AG09319 (cell line): ENCODE measurements around the gene COMP.

Experiments
- DNase-seq: peaks from one replicate; pipeline ENCODE4 v3.0.0-alpha.2; 2010; ENCODE audit warnings: low read depth; ENCODE audit errors: extremely low read depth
- TF ChIP-seq, protein P1 (sequence below): IDR thresholded peaks from 2 replicates; pipeline ENCODE4 v1.5.1; 2011; ENCODE audit warnings: low read depth, mild to moderate bottlenecking, inconsistent platforms, low read length, moderate library complexity

The COMP gene

DNA sequence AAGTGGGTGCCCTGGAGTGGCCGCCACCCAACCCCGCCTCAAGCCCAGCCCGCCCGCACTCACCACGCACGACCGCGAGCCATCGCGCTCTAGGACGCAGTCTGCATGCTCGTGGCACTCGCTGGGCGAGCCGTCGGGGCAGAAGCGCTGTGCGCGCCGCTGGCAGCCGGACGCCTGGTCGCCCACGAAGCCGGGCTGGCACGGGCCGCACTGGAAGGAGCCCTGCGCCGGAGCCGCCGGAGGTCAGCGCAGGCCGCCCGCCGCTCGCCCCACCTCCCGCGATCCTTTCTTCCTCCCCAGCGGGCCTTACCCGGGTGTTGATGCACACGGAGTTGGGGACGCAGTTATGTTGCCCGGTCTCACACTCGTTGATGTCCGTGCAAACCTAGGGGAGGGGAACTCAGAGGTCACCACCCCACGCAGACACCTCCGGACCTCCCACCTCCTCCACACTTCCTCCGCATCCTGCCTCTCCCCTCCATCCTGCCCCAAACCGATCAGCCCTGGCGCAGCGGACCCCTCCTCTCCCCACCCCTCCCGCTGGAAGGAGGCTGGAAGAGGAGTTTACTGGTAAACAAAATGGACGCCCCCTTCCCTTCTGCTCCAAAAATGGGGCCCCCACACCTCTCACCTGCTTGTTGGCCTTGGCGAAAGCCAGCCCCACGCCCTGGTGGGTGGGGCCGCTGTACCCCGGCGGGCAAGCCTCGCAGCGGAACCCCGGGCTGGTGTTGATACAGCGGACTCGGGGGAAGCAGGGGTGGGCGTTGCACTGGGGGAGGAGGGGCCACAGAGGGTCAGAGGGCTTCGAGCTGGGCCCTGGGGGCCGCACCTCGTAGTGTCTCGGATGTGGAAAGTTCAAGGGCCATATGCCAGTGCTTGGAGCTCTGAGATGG, 2.3 kb downstream of the COMP start:
- no peak for DNase-seq
- TF ChIP-seq, protein P1, sequence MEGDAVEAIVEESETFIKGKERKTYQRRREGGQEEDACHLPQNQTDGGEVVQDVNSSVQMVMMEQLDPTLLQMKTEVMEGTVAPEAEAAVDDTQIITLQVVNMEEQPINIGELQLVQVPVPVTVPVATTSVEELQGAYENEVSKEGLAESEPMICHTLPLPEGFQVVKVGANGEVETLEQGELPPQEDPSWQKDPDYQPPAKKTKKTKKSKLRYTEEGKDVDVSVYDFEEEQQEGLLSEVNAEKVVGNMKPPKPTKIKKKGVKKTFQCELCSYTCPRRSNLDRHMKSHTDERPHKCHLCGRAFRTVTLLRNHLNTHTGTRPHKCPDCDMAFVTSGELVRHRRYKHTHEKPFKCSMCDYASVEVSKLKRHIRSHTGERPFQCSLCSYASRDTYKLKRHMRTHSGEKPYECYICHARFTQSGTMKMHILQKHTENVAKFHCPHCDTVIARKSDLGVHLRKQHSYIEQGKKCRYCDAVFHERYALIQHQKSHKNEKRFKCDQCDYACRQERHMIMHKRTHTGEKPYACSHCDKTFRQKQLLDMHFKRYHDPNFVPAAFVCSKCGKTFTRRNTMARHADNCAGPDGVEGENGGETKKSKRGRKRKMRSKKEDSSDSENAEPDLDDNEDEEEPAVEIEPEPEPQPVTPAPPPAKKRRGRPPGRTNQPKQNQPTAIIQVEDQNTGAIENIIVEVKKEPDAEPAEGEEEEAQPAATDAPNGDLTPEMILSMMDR = no peak

DNA sequence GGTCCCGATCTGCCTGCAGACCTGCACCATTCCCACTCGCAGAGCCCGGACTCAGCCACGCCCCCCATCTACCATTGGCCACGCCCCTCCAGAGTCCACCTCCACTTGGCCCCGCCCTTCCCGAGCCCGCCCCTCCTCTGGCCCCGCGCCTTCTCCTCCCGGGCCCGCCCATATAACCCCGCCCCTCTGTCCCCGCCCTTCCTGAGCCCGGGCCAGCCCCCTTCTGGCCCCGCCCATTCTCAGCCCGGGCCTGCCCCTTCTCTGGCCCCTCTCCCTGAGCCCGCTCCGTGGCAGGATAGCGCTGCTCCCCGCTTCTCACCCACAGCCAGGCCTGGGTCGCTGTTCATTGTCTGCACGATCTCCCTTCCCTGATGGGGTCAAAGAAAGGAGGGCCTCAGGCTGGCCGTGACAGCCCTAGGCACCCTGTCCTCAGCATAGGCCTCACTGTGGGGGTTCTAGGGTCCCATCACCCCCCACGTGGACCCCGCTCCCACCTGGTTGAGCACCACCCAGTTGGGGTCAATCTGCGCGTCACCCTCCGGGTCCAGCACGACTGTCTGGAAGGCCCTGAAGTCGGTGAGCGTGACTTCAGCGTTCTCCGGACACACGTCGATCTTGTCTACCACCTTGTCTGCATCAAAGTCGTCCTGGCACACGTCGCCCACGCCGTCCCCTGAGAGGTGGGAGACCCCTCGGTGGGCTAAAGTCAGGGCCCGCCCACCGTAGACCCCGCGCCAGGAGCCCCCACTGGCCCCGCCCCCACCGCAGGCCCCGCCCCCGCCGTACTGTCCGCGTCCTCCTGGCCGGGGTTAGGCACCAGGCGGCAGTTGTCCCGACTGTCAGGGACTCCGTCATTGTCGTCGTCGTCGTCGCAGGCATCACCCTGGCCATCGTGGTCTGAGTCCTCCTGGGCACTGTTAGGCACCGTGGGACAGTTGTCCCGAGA, 5.7 kb downstream of the COMP start:
- TF ChIP-seq, protein P1 = no peak
- DNase-seq = no peak

DNA sequence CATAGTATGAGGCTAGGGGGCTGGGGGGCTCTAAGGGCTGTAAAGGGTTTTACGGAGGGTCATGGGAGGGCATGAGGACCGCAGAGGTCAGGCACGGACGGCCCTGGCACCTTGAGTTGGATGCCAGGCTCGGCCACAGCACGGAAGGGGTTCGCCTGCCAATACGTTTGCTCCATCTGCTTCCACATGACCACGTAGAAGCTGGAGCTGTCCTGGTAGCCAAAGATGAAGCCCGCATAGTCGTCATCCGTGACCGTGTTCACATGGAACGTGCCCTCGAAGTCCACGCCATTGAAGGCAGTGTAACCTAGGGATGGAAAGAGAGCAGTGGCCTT, 6.4 kb downstream of the COMP start:
- TF ChIP-seq, protein P1 = no peak
- DNase-seq = no peak

DNA sequence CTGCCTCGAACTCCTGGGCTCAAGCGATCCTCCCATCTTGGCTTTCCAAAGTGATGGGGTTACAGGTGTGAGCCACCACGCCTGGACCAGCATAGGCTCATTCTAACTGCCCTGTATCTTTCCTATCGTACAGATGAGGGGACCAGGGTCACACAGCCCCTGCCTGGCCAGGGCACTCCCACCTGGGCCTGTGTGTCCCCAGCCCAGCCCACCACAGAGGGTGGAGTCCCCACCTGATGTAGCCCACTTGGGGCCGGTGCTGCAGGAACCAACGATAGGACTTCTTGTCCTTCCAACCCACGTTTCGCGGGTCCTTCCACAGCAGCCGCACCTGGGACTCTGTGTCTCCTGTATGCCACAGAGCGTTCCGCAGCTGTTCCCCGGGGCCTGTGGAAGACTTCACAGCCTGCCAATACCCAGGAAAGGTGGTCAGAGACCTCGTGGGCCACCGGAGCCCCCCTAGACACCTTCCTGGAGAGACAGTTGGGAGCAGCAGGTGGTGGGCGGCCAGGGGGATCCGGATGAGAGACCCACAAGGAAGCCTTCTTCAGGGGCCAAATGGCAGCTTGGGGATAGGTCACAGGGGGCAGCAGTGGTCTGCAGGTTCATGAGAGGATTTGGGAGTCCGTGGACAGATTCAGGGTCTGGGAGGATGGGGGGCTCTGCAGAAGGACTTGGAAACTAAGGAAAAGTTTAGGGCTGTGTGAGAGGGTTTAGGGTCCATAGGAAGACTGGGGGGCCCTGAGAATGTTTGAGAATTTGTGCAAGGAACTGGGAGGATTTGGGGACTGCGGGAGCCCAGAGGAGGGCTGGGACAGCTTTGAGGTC, 6.9 kb downstream of the COMP start:
- no peak for DNase-seq
- TF ChIP-seq, protein P1 = no peak

DNA sequence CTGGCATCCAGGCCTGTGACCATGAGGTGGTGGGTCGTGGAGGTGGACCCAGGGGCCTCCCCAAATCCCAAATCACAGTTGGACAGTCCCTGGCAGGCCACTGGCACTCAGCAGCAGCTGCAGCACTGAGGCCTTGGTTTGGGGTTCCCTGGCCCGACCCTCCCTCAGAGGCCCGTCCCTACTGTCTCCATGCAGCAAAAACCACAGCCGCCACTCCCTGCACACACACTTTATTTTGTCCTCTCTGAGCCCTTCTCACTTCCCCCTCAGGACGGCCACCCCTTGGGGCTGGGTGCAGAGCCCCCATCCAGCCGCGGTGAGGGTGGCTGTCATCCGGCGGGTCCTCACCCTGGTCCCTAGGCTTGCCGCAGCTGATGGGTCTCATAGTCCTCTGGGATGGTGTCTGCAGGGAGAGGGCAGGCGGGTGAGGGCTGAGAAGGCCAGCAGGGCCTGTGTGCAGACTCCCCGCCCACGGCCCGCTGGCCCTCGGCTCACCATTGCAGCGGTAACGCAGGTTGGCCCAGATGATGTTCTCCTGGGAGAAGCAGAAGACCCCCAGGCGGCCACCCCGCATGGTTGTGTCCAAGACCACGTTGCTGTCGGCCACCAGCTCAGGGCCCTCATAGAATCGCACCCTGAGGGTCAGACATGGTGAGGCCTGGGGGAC, 8.4 kb downstream of the COMP start:
- TF ChIP-seq, protein P1 = no peak
- no peak for DNase-seq

DNA sequence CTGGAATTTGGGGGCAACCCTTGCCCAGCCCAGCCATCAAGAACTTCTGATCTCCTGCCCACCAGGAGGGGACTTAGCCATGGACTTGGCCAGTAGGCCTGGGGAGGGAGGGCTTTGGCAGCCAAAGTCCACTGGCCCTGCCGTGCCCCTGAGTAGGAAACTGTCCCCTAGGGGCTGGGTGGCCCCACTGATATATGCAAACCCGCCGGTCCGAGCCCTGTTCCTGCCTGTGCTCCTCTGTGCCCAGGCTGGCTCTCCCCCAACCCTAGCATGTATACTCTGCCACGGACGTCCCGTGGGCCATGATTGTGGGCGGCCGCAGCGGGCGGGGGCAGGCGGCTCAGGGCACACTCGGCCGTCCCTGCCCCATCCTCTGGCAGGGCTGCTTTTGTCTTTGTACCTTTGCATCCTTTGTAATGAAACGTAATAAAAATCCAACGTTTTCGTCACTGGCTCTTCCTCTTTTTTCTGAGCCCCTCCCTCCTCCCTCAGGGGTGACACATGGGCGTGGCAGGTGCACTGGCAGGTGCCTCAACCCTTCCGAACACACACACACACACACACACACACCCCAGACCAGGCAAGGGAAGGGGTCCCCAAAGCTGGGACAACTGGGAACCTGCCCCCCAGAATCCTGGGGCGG, 9.1 kb downstream of the COMP start:
- TF ChIP-seq, protein P1 = no peak

More for the DNA sequence above, 9.1 kb downstream of the COMP start:
- no peak for DNase-seq
